ENCODE data around the gene COX7B2. TPM values are rescaled to one million over a fixed set of nuclear protein-coding genes. Genes with fewer than 3 reads are reported as not detected.

The COX7B2 gene
- polyA plus RNA-seq, 1 donor = not detected

DNA sequence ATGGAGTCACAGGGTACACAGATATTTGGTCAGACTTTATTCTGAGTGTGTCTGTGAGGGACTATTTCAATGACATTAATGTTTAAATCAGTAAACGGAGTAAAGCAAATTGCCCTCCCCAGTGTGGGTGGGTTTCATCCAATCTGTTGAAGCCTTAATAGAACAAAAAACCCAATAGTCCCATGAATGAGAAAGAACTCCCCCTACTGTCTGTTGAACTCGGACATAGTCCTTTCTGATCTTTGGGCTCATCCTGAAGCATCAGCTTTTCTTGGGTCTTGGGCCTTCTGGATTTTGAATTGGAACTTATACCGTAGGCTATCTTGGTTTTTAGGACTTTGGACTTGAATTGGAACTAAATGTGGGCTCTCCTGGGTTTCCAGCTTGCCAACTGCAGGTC lies 193.6 kb downstream of the COX7B2 start:
- no peak for DNase-seq

DNA sequence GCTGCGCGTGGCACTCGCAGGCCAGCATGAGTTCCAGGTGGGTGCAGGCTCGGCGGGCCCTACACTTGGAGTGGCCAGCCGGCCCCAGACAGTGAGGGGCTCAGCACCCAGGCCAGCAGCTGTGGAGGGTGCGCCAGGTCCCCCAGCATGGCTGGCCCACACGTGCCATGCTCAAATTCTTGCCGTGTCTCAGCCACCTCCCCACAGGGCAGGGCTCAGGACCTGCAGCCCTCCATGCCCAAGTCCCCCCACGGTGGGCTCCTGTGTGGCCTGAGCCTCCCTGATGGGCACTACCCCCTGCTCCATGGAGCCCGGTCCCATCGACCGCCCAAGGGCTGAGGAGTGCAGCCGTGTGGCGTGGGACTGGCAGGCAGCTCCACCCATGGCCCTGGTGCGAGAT lies 210.2 kb downstream of the COX7B2 start:
- DNase-seq = no peak

Other genes with a start within 250 kb of the COX7B2 start
- not detected for gene GABRA4, start 84.3 kb upstream of the COX7B2 start, polyA plus RNA-seq (ENCODE audit: insufficient read length)
- gene GABRB1, start 122.3 kb upstream of the COX7B2 start, polyA plus RNA-seq (ENCODE audit: insufficient read length) = not detected